Neuronal stem cell (in vitro differentiated cells): ENCODE data around the gene ZDHHC11.
A peak's percentile ranks its signal among the peaks of the same experiment; 100 is the strongest.

Experiments
- DNase-seq: peaks from one replicate; pipeline ENCODE4 v3.0.0-alpha.2; 2013; ENCODE audit warnings: low spot score
- H2AFZ ChIP-seq: one replicate; pipeline ENCODE4 v1.6.1; 2013; ENCODE audit warnings: mild to moderate bottlenecking, low read length, inconsistent platforms
- H2AK5ac ChIP-seq: 2 replicates; pipeline ENCODE4 v1.6.1; 2013; ENCODE audit warnings: low read depth, mild to moderate bottlenecking, inconsistent platforms, low read length, moderate library complexity, mixed read lengths
- H2BK120ac ChIP-seq: 2 replicates; pipeline ENCODE4 v1.6.1; 2013; ENCODE audit warnings: low read depth, mild to moderate bottlenecking, inconsistent platforms, low read length, moderate library complexity, mixed read lengths
- H2BK12ac ChIP-seq: one replicate; pipeline ENCODE4 v1.6.1; 2013; ENCODE audit warnings: low read length, inconsistent platforms
- H2BK15ac ChIP-seq: 2 replicates; pipeline ENCODE4 v1.6.1; 2013; ENCODE audit warnings: mild to moderate bottlenecking, low read length, inconsistent platforms, mixed read lengths
- H2BK5ac ChIP-seq: one replicate; pipeline ENCODE4 v1.6.1; 2013; ENCODE audit warnings: inconsistent platforms, mild to moderate bottlenecking, low read length, moderate library complexity
- H3K14ac ChIP-seq: one replicate; pipeline ENCODE4 v1.6.1; 2013; ENCODE audit warnings: low read length, inconsistent platforms
- H3K18ac ChIP-seq: 2 replicates; pipeline ENCODE4 v1.6.1; 2013; ENCODE audit warnings: low read length, inconsistent platforms
- H3K23ac ChIP-seq: 2 replicates; pipeline ENCODE4 v1.6.1; 2013; ENCODE audit warnings: low read depth, mild to moderate bottlenecking, mixed read lengths, low read length, inconsistent platforms; ENCODE audit not compliant: poor library complexity
- H3K27ac ChIP-seq: replicated peaks from 3 replicates; pipeline ENCODE4 v1.5.1; 2013; ENCODE audit warnings: low read length, inconsistent platforms
- H3K27me3 ChIP-seq, 3 experiments: 2 replicates each; pipeline ENCODE4 v1.6.1; 2013; ENCODE audit warnings: low read length in 3 of 3, mild to moderate bottlenecking in 2 of 3, inconsistent platforms in 1 of 3, low read depth in 1 of 3, mixed read lengths in 1 of 3, moderate library complexity in 1 of 3; ENCODE audit not compliant: control insufficient read depth in 3 of 3, insufficient read depth in 3 of 3
- H3K36me3 ChIP-seq, 2 donors: replicated peaks in 1 of 2; 2 replicates each; pipeline ENCODE4 v1.6.1; 2013; ENCODE audit warnings: low read length in 2 of 2; ENCODE audit not compliant: control insufficient read depth in 2 of 2, insufficient read depth in 2 of 2
- H3K4ac ChIP-seq: 2 replicates; pipeline ENCODE4 v1.6.1; 2013; ENCODE audit warnings: inconsistent platforms, mild to moderate bottlenecking, low read length, moderate library complexity
- H3K4me1 ChIP-seq, 2 donors: 1 replicate in 1 of 2; 2 replicates in 1 of 2; pipeline ENCODE4 v1.6.1; 2013; ENCODE audit warnings: low read length in 2 of 2, low read depth in 1 of 2; ENCODE audit not compliant: control insufficient read depth in 2 of 2, insufficient read depth in 1 of 2
- H3K4me2 ChIP-seq: one replicate; pipeline ENCODE4 v1.6.1; 2013; ENCODE audit warnings: mild to moderate bottlenecking, low read length, inconsistent platforms; ENCODE audit not compliant: insufficient read depth, poor library complexity, severe bottlenecking
- H3K4me3 ChIP-seq, 2 donors: 2 replicates each; pipeline ENCODE4 v1.5.1; 2013; ENCODE audit warnings: low read length in 2 of 2, mild to moderate bottlenecking in 2 of 2, inconsistent platforms in 1 of 2, moderate library complexity in 1 of 2
- H3K79me1 ChIP-seq: one replicate; pipeline ENCODE4 v1.6.1; 2013; ENCODE audit warnings: low read depth, mild to moderate bottlenecking, inconsistent platforms, low read length, moderate library complexity
- H3K9ac ChIP-seq: one replicate; pipeline ENCODE4 v1.6.1; 2013; ENCODE audit warnings: mild to moderate bottlenecking, low read depth, low read length, inconsistent platforms; ENCODE audit not compliant: poor library complexity
- H3K9me3 ChIP-seq, 2 donors: replicated peaks in 1 of 2; 2 replicates each; pipeline versions ENCODE3 to v1.6.1; 2013; ENCODE audit warnings: low read length in 2 of 2, mild to moderate bottlenecking in 2 of 2, inconsistent platforms in 1 of 2, low read depth in 1 of 2, mixed read lengths in 1 of 2, moderate library complexity in 1 of 2; ENCODE audit not compliant: control insufficient read depth in 2 of 2, insufficient read depth in 1 of 2
- H4K8ac ChIP-seq: one replicate; pipeline ENCODE4 v1.6.1; 2013; ENCODE audit warnings: low read depth, mild to moderate bottlenecking, inconsistent platforms, low read length, moderate library complexity
- H4K91ac ChIP-seq: one replicate; pipeline ENCODE4 v1.6.1; 2013; ENCODE audit warnings: low read length, low read depth, mild to moderate bottlenecking, inconsistent platforms; ENCODE audit not compliant: poor library complexity
- WGBS, 2 donors: extraction: QIAGEN DNeasy Blood & Tissue Kit; methylation state at CpG; one replicate each; pipeline ENCODE4 v1.1.7; 2013; ENCODE audit warnings: missing lambda C conversion rate in 2 of 2, mixed read lengths in 1 of 2; ENCODE audit not compliant: insufficient read length in 2 of 2, insufficient replicate concordance in 1 of 2; ENCODE audit errors: extremely low coverage in 2 of 2; 5-methylcytosine and 5-hydroxymethylcytosine counted together

Gene ZDHHC11

DNA sequence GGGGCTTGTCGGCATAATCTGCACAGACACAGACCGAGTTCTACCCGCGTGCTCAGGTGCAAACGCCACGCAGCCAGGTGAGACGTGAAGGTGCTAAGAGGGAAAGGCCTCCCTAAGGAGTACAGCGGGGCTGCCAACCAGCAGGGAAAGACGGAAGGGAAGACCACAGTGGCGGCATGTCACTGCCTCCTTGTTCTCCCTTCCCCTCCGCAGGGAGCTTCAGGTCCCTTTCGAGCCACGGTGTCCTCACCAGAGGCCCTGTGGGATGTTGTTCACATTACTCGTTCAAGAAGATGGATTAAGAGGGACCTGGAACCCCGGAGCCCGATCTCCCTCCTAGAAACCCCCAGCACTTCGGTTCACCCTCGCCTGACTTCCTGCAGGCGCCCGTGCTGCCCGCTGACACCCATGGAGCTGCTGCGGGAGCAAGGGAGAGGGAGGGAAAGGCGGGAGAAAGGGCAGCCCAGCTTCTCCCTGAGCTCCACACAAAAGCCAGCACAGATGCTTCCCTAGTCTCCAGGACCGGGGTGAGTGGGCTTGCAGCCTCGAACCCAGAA lies 41.1 kb upstream of the ZDHHC11 start:
- no peak overlapping the region for H4K91ac ChIP-seq
- H3K23ac ChIP-seq, result no peak overlapping the region
- peaks cover 19% of the 10 kb centered on the region for H3K79me1 ChIP-seq
- H3K27me3 ChIP-seq, result no peaks in the 10 kb centered on the region
- no peak overlapping the region for H4K8ac ChIP-seq
- H3K9ac ChIP-seq, result peak overlapping the region; percentile 93
- H3K4ac ChIP-seq, result no peak overlapping the region
- H3K18ac ChIP-seq, result peak overlapping the region; percentile 98
- peaks cover 47 to 80% of the 10 kb centered on the region in 2 donors for H3K36me3 ChIP-seq
- no peak overlapping the region for H3K27ac ChIP-seq
- H3K4me1 ChIP-seq, result peaks cover 11 to 15% of the 10 kb centered on the region in 2 donors
- no peak overlapping the region for H2BK120ac ChIP-seq
- peak overlapping the region; percentile 93 for H3K4me2 ChIP-seq
- peak overlapping the region; percentile 41 for H2AK5ac ChIP-seq
- H2AFZ ChIP-seq, result peak overlapping the region; percentile 96
- WGBS, 2 donors, result no CpG with 5 or more reads among the region's 25 CpGs
- peak overlapping the region; percentile 72 for H3K14ac ChIP-seq
- H2BK5ac ChIP-seq, result peak overlapping the region; percentile 71
- H2BK12ac ChIP-seq, result no peak overlapping the region
- DNase-seq, result no peak
- H3K9me3 ChIP-seq, result no peaks in the 10 kb centered on the region
- H2BK15ac ChIP-seq, result no peak overlapping the region
- peak overlapping the region; percentile 76 to 86 for H3K4me3 ChIP-seq

DNA sequence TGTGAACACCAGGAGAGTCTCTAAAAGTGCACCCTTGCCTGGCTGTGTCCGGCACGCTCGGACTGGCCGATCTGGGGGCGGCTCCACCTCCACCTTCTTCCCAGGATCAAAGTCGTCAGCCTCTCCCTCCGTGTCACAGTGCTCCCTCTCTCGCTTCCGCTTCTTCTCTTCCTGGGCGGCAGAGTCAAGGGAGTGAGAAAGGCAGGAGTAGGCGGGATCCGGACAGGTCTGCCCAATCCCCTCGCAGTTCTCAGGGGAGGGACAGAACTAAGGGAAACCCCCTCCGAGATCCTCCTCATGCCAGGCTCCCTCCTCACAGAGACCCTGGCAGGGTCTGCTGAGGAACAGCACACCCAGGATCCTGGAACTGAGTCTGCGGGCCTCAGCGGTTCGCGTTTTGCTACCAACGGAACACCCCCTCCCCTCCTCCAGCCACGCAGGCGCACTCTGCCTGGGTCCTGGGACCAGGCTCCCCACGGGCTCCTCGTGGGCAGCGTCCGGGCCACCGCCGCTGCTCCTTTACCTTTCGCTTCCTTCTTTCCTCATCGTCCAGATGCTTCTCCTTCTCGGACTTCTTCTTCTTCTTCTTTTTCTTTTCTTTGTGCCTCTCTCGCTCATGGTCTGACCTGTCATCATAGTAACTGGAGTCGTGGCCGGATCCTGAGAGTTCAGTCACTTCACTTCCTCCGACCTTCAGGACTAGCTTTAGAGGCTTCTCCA lies 40.5 kb upstream of the ZDHHC11 start:
- H3K27ac ChIP-seq, result no peak overlapping the region
- H3K4me3 ChIP-seq, result peak overlapping the region in 1 of 2 donors; percentile 76
- no peak overlapping the region for H2BK120ac ChIP-seq
- WGBS, 2 donors, result no CpG with 5 or more reads among the region's 34 CpGs
- peak overlapping the region; percentile 93 for H3K4me2 ChIP-seq
- H3K9ac ChIP-seq, result peak overlapping the region; percentile 22
- no peak overlapping the region for H3K18ac ChIP-seq
- peak overlapping the region; percentile 9 for H2AK5ac ChIP-seq
- no peak overlapping the region for H3K23ac ChIP-seq
- H3K14ac ChIP-seq, result no peak overlapping the region
- no peak overlapping the region for H2BK5ac ChIP-seq
- no peaks in the 10 kb centered on the region for H3K27me3 ChIP-seq
- H3K9me3 ChIP-seq, result no peaks in the 10 kb centered on the region
- no peak overlapping the region for H3K4ac ChIP-seq
- H4K8ac ChIP-seq, result no peak overlapping the region
- no peak overlapping the region for H2AFZ ChIP-seq
- no peak for DNase-seq
- peaks cover 50 to 80% of the 10 kb centered on the region in 2 donors for H3K36me3 ChIP-seq
- H4K91ac ChIP-seq, result no peak overlapping the region
- peaks cover 18% of the 10 kb centered on the region for H3K79me1 ChIP-seq
- H2BK12ac ChIP-seq, result no peak overlapping the region
- no peak overlapping the region for H2BK15ac ChIP-seq
- peaks cover 11 to 15% of the 10 kb centered on the region in 2 donors for H3K4me1 ChIP-seq

DNA sequence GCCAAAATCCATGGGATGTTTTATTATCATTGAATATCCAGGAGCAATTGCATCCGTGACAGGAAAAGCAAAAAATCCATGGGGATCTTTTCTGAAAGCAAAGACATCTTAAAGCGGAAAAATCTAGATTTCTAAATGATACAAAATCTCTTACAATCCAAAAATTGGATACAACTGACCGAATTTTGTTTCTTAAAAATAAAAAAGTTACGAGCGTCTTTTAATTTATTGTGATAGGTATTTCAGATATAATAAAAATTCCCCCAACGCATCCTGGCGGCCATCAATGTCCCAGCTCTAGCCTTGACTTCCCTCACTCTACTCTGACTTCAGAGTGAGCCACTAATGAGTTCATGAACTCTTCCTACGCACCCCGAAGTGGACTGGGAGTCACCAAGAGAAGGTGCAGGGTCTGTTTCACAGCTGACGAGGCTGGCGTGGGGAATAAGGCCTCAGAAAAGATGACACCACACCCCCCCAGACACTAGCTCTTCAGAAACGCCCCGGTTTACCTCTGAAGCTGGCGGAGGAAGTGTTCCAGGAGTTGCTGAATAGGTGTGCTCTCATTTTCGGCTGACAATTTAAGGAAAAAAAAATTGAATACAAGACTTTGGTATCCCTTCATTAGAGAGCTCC lies 38.4 kb upstream of the ZDHHC11 start:
- no peak overlapping the region for H3K14ac ChIP-seq
- no peak overlapping the region for H2BK15ac ChIP-seq
- no peak overlapping the region for H2BK5ac ChIP-seq
- H3K18ac ChIP-seq, result no peak overlapping the region
- no peak overlapping the region for H4K91ac ChIP-seq
- peaks cover 11 to 15% of the 10 kb centered on the region in 2 donors for H3K4me1 ChIP-seq
- no peak overlapping the region for H2BK12ac ChIP-seq
- no peaks in the 10 kb centered on the region for H3K27me3 ChIP-seq
- no peak overlapping the region for H3K23ac ChIP-seq
- H4K8ac ChIP-seq, result no peak overlapping the region
- no peak overlapping the region for H2AK5ac ChIP-seq
- peaks cover 20% of the 10 kb centered on the region for H3K79me1 ChIP-seq
- no peaks in the 10 kb centered on the region for H3K9me3 ChIP-seq
- DNase-seq, result no peak
- no peak overlapping the region for H3K4me3 ChIP-seq
- no peak overlapping the region for H3K9ac ChIP-seq
- peaks cover 60 to 80% of the 10 kb centered on the region in 2 donors for H3K36me3 ChIP-seq
- no peak overlapping the region for H2AFZ ChIP-seq
- H3K27ac ChIP-seq, result no peak overlapping the region
- H2BK120ac ChIP-seq, result no peak overlapping the region
- no peak overlapping the region for H3K4ac ChIP-seq
- no CpG with 5 or more reads among the region's 15 CpGs for WGBS, 2 donors
- no peak overlapping the region for H3K4me2 ChIP-seq

DNA sequence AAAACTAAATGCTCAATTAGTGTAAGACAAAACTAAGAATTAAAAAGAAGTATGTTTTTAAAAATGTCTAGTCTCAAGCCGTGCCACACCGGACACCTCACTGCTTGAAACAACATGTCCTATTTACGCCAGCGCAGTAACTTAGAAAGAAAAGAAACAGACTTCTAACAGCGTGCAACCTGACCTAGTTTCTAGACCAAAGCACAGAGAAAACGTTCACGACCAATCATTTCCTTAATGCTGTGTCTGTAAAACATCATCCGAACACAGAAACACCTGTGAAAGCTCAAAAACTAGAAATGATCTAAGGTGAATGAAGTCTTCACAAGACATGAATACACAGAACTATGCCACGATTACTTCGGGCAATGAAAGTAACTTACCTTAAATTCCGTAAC lies 37.9 kb upstream of the ZDHHC11 start:
- no peak overlapping the region for H3K4ac ChIP-seq
- WGBS, 2 donors, result no CpG with 5 or more reads among the region's 11 CpGs

More for the DNA sequence above, 37.9 kb upstream of the ZDHHC11 start:
- H3K9ac ChIP-seq, result no peak overlapping the region
- no peak overlapping the region for H2AK5ac ChIP-seq
- H2BK120ac ChIP-seq, result no peak overlapping the region
- no peak overlapping the region for H3K23ac ChIP-seq
- no peak overlapping the region for H2BK12ac ChIP-seq
- no peak overlapping the region for H2AFZ ChIP-seq
- H3K4me3 ChIP-seq, result no peak overlapping the region
- H4K91ac ChIP-seq, result no peak overlapping the region
- no peak overlapping the region for H3K18ac ChIP-seq
- no peak overlapping the region for H3K4me2 ChIP-seq
- no peak overlapping the region for H2BK15ac ChIP-seq
- peaks cover 3 to 4% of the 10 kb centered on the region in 2 donors for H3K9me3 ChIP-seq
- no peak overlapping the region for H2BK5ac ChIP-seq
- no peaks in the 10 kb centered on the region for H3K27me3 ChIP-seq
- H3K4me1 ChIP-seq, result peaks cover 8 to 11% of the 10 kb centered on the region in 2 donors
- peaks cover 62 to 82% of the 10 kb centered on the region in 2 donors for H3K36me3 ChIP-seq
- H4K8ac ChIP-seq, result no peak overlapping the region
- peaks cover 17% of the 10 kb centered on the region for H3K79me1 ChIP-seq
- no peak overlapping the region for H3K14ac ChIP-seq
- H3K27ac ChIP-seq, result no peak overlapping the region
- DNase-seq, result no peak
